Activated CD4-positive, alpha-beta T cell treated with anti-CD3 and anti-CD28 coated beads, Interleukin-2, Interleukin-4, amounts not matched to agents 100 ng/mL and 50 ng/mL, durations not matched to agents 16 hours and 8 hours (primary cell): ENCODE results near the gene NECTIN4.

Source experiments
- DNase-seq: peaks from one replicate; pipeline ENCODE4 v3.0.0-alpha.2; 2020; ENCODE audit warnings: low spot score

Gene NECTIN4

DNA sequence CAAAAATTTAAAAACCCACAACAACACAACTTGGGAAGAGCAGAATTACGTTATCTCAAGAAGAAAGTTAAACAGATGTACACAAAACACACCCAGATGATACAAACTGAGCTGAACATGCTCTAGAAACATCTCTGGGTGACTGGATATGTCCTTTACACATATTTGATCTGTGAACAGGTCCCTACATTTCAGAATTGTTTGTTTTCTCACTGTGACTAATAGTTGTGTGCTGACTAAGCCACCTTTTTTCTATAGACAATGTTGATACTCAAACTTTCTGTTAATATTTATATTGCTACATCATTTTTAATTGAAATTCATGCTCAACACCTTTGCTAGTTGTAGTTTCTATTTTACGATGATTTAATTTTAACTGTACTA is 67.4 kb downstream of the NECTIN4 start:
- DNase-seq: peak; percentile 36

DNA sequence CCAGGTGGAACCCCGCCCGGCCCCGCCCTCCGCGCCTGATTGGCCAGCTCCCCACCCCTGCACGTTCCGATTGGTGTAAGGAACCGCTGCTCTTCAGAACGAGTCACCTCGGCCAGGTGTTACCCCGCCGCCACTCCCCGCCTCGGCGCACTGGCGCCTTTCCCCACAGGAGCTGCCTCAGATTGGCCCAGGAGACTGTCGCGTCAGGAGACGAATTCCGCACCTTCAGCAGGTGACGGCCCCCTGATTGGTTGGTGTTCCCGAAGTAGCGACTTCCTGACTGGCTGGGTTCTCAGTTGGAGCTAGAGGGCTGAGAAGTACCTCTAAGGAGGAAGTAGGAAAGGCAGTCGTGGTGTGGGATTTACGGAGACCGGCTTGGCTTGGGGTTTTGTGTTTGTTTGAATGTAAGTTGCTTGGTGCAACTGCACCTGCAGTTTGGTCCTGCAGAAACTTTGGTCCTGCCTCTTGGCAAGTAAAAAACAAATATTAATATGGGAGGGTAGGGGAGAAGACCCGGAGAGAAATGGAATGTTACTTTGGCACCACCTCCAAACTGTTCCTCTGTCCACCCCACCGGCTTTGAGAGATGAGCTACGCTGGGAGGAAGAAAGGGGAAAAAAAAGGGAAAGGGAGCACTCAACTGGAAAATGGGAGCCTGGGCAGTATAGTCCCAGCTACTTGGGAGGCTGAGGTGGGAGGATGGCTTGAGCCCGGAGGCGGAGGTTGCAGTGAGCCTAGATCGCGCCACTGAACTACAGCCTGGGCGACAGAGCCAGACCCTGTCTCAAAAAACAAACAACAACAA is 68.0 kb downstream of the NECTIN4 start:
- DNase-seq: peak; percentile 77
